Lung (tissue), 12 donors: ENCODE data around the gene LHX2. TPM values are rescaled to one million over a fixed set of nuclear protein-coding genes. Genes with fewer than 3 reads are reported as not detected.
"Not testable (repeated sequence)": the region's sequence is repeated elsewhere in the genome, so short reads cannot be mapped to it uniquely, and the experiment has no call there.

Experiments used
- ATAC-seq: fragments of 200-7000 bp; cut with Tn5 transposase; one replicate; pipeline ENCODE4 v1.9.1; 2020; ENCODE audit warnings: moderate number of reproducible peaks; ENCODE audit not compliant: insufficient read depth, low FRiP score
- DNase-seq, 3 donors: peaks; one replicate each; pipeline ENCODE4 v3.0.0-alpha.2; 2013 to 2017
- H3K27ac ChIP-seq, 2 donors: one replicate each; pipeline ENCODE4 v1.5.1; 2013; ENCODE audit warnings: mild to moderate bottlenecking in 2 of 2, moderate library complexity in 2 of 2, control low read depth in 1 of 2, inconsistent platforms in 1 of 2, low read depth in 1 of 2, low read length in 1 of 2
- H3K27me3 ChIP-seq, 3 donors: one replicate each; pipeline ENCODE4 v1.5.1; 2013; ENCODE audit warnings: low read length in 2 of 3; ENCODE audit not compliant: control insufficient read depth in 3 of 3, insufficient read depth in 3 of 3
- H3K36me3 ChIP-seq, 4 donors: one replicate each; pipeline ENCODE4 v1.5.1; 2013; ENCODE audit warnings: low read length in 4 of 4, mild to moderate bottlenecking in 1 of 4, moderate library complexity in 1 of 4; ENCODE audit not compliant: control insufficient read depth in 4 of 4, insufficient read depth in 4 of 4
- H3K4me1 ChIP-seq, 5 donors: one replicate each; pipeline ENCODE4 v1.5.1; 2013; ENCODE audit warnings: low read length in 5 of 5, mild to moderate bottlenecking in 2 of 5, moderate library complexity in 1 of 5; ENCODE audit not compliant: control insufficient read depth in 5 of 5, insufficient read depth in 5 of 5
- H3K4me3 ChIP-seq: one replicate; pipeline ENCODE4 v1.5.1; 2013; ENCODE audit warnings: mild to moderate bottlenecking, control low read depth, moderate library complexity
- H3K9ac ChIP-seq, 2 donors: one replicate each; pipeline ENCODE4 v1.5.1; 2013; ENCODE audit warnings: low read length in 2 of 2, control low read depth in 1 of 2; ENCODE audit not compliant: insufficient read depth in 1 of 2
- H3K9me3 ChIP-seq, 4 donors: one replicate each; pipeline ENCODE4 v1.5.1; 2013; ENCODE audit warnings: low read length in 3 of 4, mild to moderate bottlenecking in 1 of 4, moderate library complexity in 1 of 4; ENCODE audit not compliant: control insufficient read depth in 4 of 4, insufficient read depth in 3 of 4
- CTCF ChIP-seq: IDR thresholded peaks from 2 replicates; pipeline ENCODE4 v1.5.1; 2012; ENCODE audit warnings: mild to moderate bottlenecking; ENCODE audit errors: control extremely low read depth, extremely low read depth
- WGBS, 2 donors: extraction: QIAGEN DNeasy Blood & Tissue Kit; methylation state at CpG; one replicate each; pipeline ENCODE4 v1.1.7; 2013; 5-methylcytosine and 5-hydroxymethylcytosine counted together
- polyA plus RNA-seq, 2 donors: library from polyadenylated mRNA; stranded (reverse); fragments of 200-250 nt; gene quantifications; one replicate each; pipeline ENCODE4 v1.2.1, GENCODE V29; 2013
- total RNA-seq, 2 donors: library from RNA; depleted of rRNA in 1 of 2; stranded (reverse); fragments of >200 nt in 1 of 2; gene quantifications; one replicate each; pipeline ENCODE4 v1.2.1, GENCODE V29; 2014 to 2021
- donor health status: control.
- donor health status: control.
- donor health status: Bipolar disorder and iron deficiency.
- donor health status: healthy.
- donor health status: DM: yes; HTN: yes; CAD: no.

LHX2 gene
- total and polyA plus RNA-seq, 4 donors, result 0.07 to 0.31 TPM; not detected in 2

GRCh38 chr9:123983047-123983446 is 28.5 kb upstream of the LHX2 start:
- no peak overlapping the region for H3K4me3 ChIP-seq
- TF ChIP-seq CTCF, result no peak
- ATAC-seq (no peak), DNase-seq (no peak)
- H3K27ac ChIP-seq, result no peak overlapping the region
- no peak overlapping the region for H3K9ac ChIP-seq
- peaks cover 13 to 67% (median 37%) of the 10 kb centered on the region in 3 donors for H3K27me3 ChIP-seq
- WGBS, 2 donors, result 84 to 86% methylated on average over 3 of the region's 3 CpGs
- H3K9me3 ChIP-seq, result peaks cover 0 to 6% (median 0%) of the 10 kb centered on the region in 4 donors
- no peaks in the 10 kb centered on the region for H3K36me3 ChIP-seq
- no peaks in the 10 kb centered on the region for H3K4me1 ChIP-seq

- H3K27ac ChIP-seq, result no peak overlapping the region
- 90 to 93% methylated on average over 3 of the region's 3 CpGs for WGBS, 2 donors
- H3K9me3 ChIP-seq, result peaks cover 0 to 3% (median 0%) of the 10 kb centered on the region in 4 donors
- DNase-seq (no peak), ATAC-seq (no peak)
- no peaks in the 10 kb centered on the region for H3K36me3 ChIP-seq
- H3K27me3 ChIP-seq, result peaks cover 13 to 74% (median 30%) of the 10 kb centered on the region in 3 donors
- no peaks in the 10 kb centered on the region for H3K4me1 ChIP-seq
- TF ChIP-seq CTCF, result no peak
- no peak overlapping the region for H3K4me3 ChIP-seq
- H3K9ac ChIP-seq, result no peak overlapping the region
Observed at GRCh38 chr9:123984802-123985201, 26.8 kb upstream of the LHX2 start.

- no peak overlapping the region for H3K27ac ChIP-seq
- peaks cover 0 to 3% (median 0%) of the 10 kb centered on the region in 4 donors for H3K9me3 ChIP-seq
- H3K9ac ChIP-seq, result no peak overlapping the region
- ATAC-seq, result no peak
- no peak overlapping the region for H3K4me3 ChIP-seq
- H3K36me3 ChIP-seq, result no peaks in the 10 kb centered on the region
- no peak for TF ChIP-seq CTCF
- WGBS, 2 donors, result 75 to 84% methylated on average over 4 of the region's 4 CpGs
- no peaks in the 10 kb centered on the region for H3K4me1 ChIP-seq
- no peak for DNase-seq
- H3K27me3 ChIP-seq, result peaks cover 8 to 73% (median 21%) of the 10 kb centered on the region in 3 donors
Observed at GRCh38 chr9:123985869-123986268, 25.7 kb upstream of the LHX2 start.

- Histone ChIP-seq H3K9ac (no peak overlapping the region), H3K4me1 (no peaks in the 10 kb centered on the region), H3K36me3 (no peaks in the 10 kb centered on the region), H3K9me3 (peaks cover 0 to 3% (median 0%) of the 10 kb centered on the region in 4 donors), H3K27me3 (peaks cover 9 to 58% (median 25%) of the 10 kb centered on the region in 3 donors), H3K4me3 (no peak overlapping the region), H3K27ac (no peak overlapping the region)
- DNase-seq (no peak), ATAC-seq (no peak)
- whole genome bisulfite sequencing, 2 donors, result 31 to 41% methylated on average over 5 of the region's 5 CpGs
- no peak for TF ChIP-seq CTCF
Observed at GRCh38 chr9:123990427-123990826, 21.1 kb upstream of the LHX2 start.

- H3K9ac ChIP-seq, H3K4me1 ChIP-seq, H3K9me3 ChIP-seq, H3K4me3 ChIP-seq, H3K27ac ChIP-seq, DNase-seq, ATAC-seq, H3K36me3 ChIP-seq: not testable (repeated sequence)
- 63 to 68% methylated on average over 10 to 11 of the region's 16 CpGs for WGBS, 2 donors
- H3K27me3 ChIP-seq, result peaks cover 4 to 68% (median 41%) of the 10 kb centered on the region in 3 donors
Observed at GRCh38 chr9:123992679-123993078, 18.9 kb upstream of the LHX2 start.
